GM23338 (cell line): ENCODE results near the gene FMOD. TPM values are rescaled to one million over a fixed set of nuclear protein-coding genes. Genes with fewer than 3 reads are reported as not detected.

ENCODE experiments used
- ATAC-seq: fragments of 200-7000 bp; cut with Tn5 transposase; 3 replicates; pipeline ENCODE4 v1.9.1; 2020
- DNase-seq: peaks from one replicate; pipeline ENCODE4 v3.0.0-alpha.2; 2015; ENCODE audit warnings: low spot score
- H2AFZ ChIP-seq: fragments of 200-600 bp; sonication (generic); 2 replicates; pipeline ENCODE4 v1.8.0; 2016; ENCODE audit warnings: antibody characterized with exemption, mild to moderate bottlenecking, moderate library complexity
- H3F3A ChIP-seq: fragments of 200-600 bp; sonication (generic); replicated peaks from 2 replicates; pipeline ENCODE4 v1.8.0; 2017; ENCODE audit warnings: antibody characterized with exemption, mixed run types, low read depth
- H3K27ac ChIP-seq: fragments of 200-600 bp; sonication (generic); 2 replicates; pipeline ENCODE4 v1.6.1; 2016; ENCODE audit warnings: low read depth
- H3K27me3 ChIP-seq: fragments of 200-600 bp; sonication (generic); 2 replicates; pipeline ENCODE4 v1.8.0; 2016; ENCODE audit warnings: mild to moderate bottlenecking, mixed run types, moderate library complexity; ENCODE audit not compliant: insufficient read depth
- H3K36me3 ChIP-seq: fragments of 200-600 bp; sonication (generic); 2 replicates; pipeline ENCODE4 v1.8.0; 2016; ENCODE audit warnings: mild to moderate bottlenecking; ENCODE audit not compliant: insufficient read depth
- H3K4me1 ChIP-seq: fragments of 200-600 bp; sonication (generic); 2 replicates; pipeline ENCODE4 v1.8.0; 2016; ENCODE audit warnings: mild to moderate bottlenecking, moderate library complexity; ENCODE audit not compliant: insufficient read depth
- H3K4me2 ChIP-seq: fragments of 200-600 bp; sonication (generic); 2 replicates; pipeline ENCODE4 v1.7.1; 2017; ENCODE audit warnings: mixed run types
- H3K4me3 ChIP-seq: fragments of 200-600 bp; sonication (generic); 2 replicates; pipeline ENCODE4 v1.6.1; 2016; ENCODE audit warnings: mixed run types
- H3K79me2 ChIP-seq: fragments of 200-600 bp; sonication (generic); replicated peaks from 2 replicates; pipeline ENCODE4 v1.8.0; 2017; ENCODE audit warnings: mild to moderate bottlenecking; ENCODE audit not compliant: insufficient read depth
- H3K9me2 ChIP-seq: fragments of 200-600 bp; sonication (generic); 2 replicates; pipeline ENCODE4 v1.8.0; 2017; ENCODE audit not compliant: insufficient read depth
- H4K20me1 ChIP-seq: fragments of 200-600 bp; sonication (generic); replicated peaks from 2 replicates; pipeline ENCODE4 v1.8.0; 2017; ENCODE audit warnings: mild to moderate bottlenecking; ENCODE audit not compliant: insufficient read depth
- H3K27ac Mint-ChIP-seq: 2 replicates; pipeline ENCODE4 v1.8.0; 2020; ENCODE audit warnings: inconsistent platforms, mild to moderate bottlenecking, moderate library complexity, mixed read lengths
- H3K27me3 Mint-ChIP-seq: 3 replicates; pipeline ENCODE4 v1.8.0; 2022; ENCODE audit warnings: low read depth, mild to moderate bottlenecking, moderate library complexity, mixed read lengths, inconsistent platforms; ENCODE audit not compliant: insufficient read depth, poor library complexity
- H3K36me3 Mint-ChIP-seq: 3 replicates; pipeline ENCODE4 v1.8.0; 2021; ENCODE audit warnings: low read depth, mild to moderate bottlenecking, inconsistent platforms, moderate library complexity, mixed read lengths
- H3K4me1 Mint-ChIP-seq: 3 replicates; pipeline ENCODE4 v1.8.0; 2020; ENCODE audit warnings: mild to moderate bottlenecking, inconsistent platforms, mixed read lengths
- H3K4me3 Mint-ChIP-seq: 3 replicates; pipeline ENCODE4 v1.8.0; 2021; ENCODE audit warnings: moderate library complexity, mild to moderate bottlenecking, inconsistent platforms, mixed read lengths
- H3K9me3 Mint-ChIP-seq: 3 replicates; pipeline ENCODE4 v1.8.0; 2020; ENCODE audit warnings: moderate library complexity, mild to moderate bottlenecking, inconsistent platforms, mixed read lengths
- CTCF ChIP-seq, 2 experiments: fragments of 200-600 bp in 1 of 2; sonication (generic) in 1 of 2; conservative IDR thresholded peaks; 2 replicates each; pipeline versions ENCODE4 v1.5.1 to v1.6.1; 2016 to 2017; ENCODE audit warnings: antibody characterized with exemption in 2 of 2, low read depth in 2 of 2, mild to moderate bottlenecking in 2 of 2, moderate library complexity in 1 of 2
- EZH2 ChIP-seq: fragments of 200-600 bp; sonication (generic); IDR thresholded peaks from one replicate; pipeline ENCODE4 v1.8.0; 2017; ENCODE audit warnings: antibody characterized with exemption, mild to moderate bottlenecking, low read depth; ENCODE audit not compliant: unreplicated experiment
- JUNB ChIP-seq: IDR thresholded peaks from one replicate; pipeline ENCODE4 v1.6.1; 2016; ENCODE audit warnings: antibody characterized with exemption; ENCODE audit not compliant: unreplicated experiment
- NANOG ChIP-seq: IDR thresholded peaks from 2 replicates; pipeline ENCODE4 v1.6.1; 2016; ENCODE audit warnings: antibody characterized with exemption, borderline replicate concordance
- POLR2AphosphoS5 ChIP-seq: IDR thresholded peaks from 2 replicates; pipeline ENCODE4 v1.6.1; 2016; ENCODE audit warnings: antibody characterized with exemption, low read depth
- REST ChIP-seq: IDR thresholded peaks from one replicate; pipeline ENCODE4 v1.6.1; 2018; ENCODE audit warnings: antibody characterized with exemption; ENCODE audit not compliant: unreplicated experiment
- STAT1 ChIP-seq: IDR thresholded peaks from one replicate; pipeline ENCODE4 v1.6.1; 2016; ENCODE audit warnings: antibody characterized with exemption; ENCODE audit not compliant: unreplicated experiment
- ZNF114 ChIP-seq: fragments of 250-450 bp; sonication (Bioruptor Pico); IDR thresholded peaks from 2 replicates; pipeline ENCODE4 v1.5.0; 2020; ENCODE audit warnings: mild to moderate bottlenecking, moderate library complexity
- ZNF331 ChIP-seq: fragments of 250-450 bp; sonication (Bioruptor Pico); IDR thresholded peaks from 2 replicates; pipeline ENCODE4 v1.5.0; 2020; ENCODE audit warnings: low read depth, mild to moderate bottlenecking, moderate library complexity
- ZNF462 ChIP-seq: fragments of 250-450 bp; sonication (Bioruptor Pico); IDR thresholded peaks from 2 replicates; pipeline ENCODE4 v1.5.0; 2020; ENCODE audit warnings: mild to moderate bottlenecking, moderate library complexity
- polyA plus RNA-seq: library from polyadenylated mRNA; unstranded; fragments of >200 nt; fragmentation: Nextera tagmentation; extraction: Ambion mirVana; gene quantifications from 2 replicates; pipeline ENCODE4 v1.2.1, GENCODE V29; 2016
- total RNA-seq: library from RNA; depleted of rRNA; stranded (reverse); fragments of >200 nt; shearing (Covaris generic); gene quantifications from 2 replicates; pipeline ENCODE4 v1.2.3, GENCODE V29; 2014

The FMOD gene
- total and polyA plus RNA-seq, 2 experiments from 2014 or later: 0.27 to 1.3 TPM

GRCh38 chr1:203296460-203297073 is 54.4 kb downstream of the FMOD start:
- Histone ChIP-seq H3K27ac (no peak overlapping the region), H3K27me3 (peaks cover 47% of the 10 kb centered on the region), H3K4me1 (peaks cover 8% of the 10 kb centered on the region), H3F3A (no peaks in the 10 kb centered on the region), H3K79me2 (no peaks in the 10 kb centered on the region), H2AFZ (no peak overlapping the region), H4K20me1 (no peaks in the 10 kb centered on the region; the same call in 1 of the 2 replicates), H3K36me3 (no peaks in the 10 kb centered on the region), H3K4me3 (no peak overlapping the region), H3K4me2 (no peak overlapping the region), H3K9me2 (no peaks in the 10 kb centered on the region)
- Mint-ChIP-seq H3K36me3 (no peaks in the 10 kb centered on the region), H3K4me1 (peaks cover 8% of the 10 kb centered on the region), H3K4me3 (no peak overlapping the region), H3K27me3 (peaks cover 14% of the 10 kb centered on the region), H3K9me3 (no peaks in the 10 kb centered on the region), H3K27ac (no peak overlapping the region)
- DNase-seq (no peak), ATAC-seq (no peak)
- TF ChIP-seq CTCF (conservative IDR thresholded peaks at IDR 0.05; ENCODE audit: low read depth in 2 of 2) (no peak), ZNF114 (CRISPR knock-in tag) (no peak), ZNF331 (CRISPR knock-in tag) (no peak), JUNB (no peak)

GRCh38 chr1:203295796-203296195 is 55.1 kb downstream of the FMOD start:
- H3K27ac ChIP-seq: no peak overlapping the region
- H3K4me3 Mint-ChIP-seq: no peak overlapping the region
- ATAC-seq (no peak), DNase-seq (no peak)
- H3K79me2 ChIP-seq: no peaks in the 10 kb centered on the region
- peaks cover 10% of the 10 kb centered on the region for H3K27me3 Mint-ChIP-seq
- no peak overlapping the region for H3K27ac Mint-ChIP-seq
- H3K4me1 ChIP-seq: peaks cover 16% of the 10 kb centered on the region
- no peaks in the 10 kb centered on the region for H3K36me3 ChIP-seq
- no peaks in the 10 kb centered on the region for H3F3A ChIP-seq
- H2AFZ ChIP-seq: no peak overlapping the region
- peaks cover 41% of the 10 kb centered on the region for H3K27me3 ChIP-seq
- TF ChIP-seq POLR2AphosphoS5 (no peak), JUNB (no peak), REST (no peak), NANOG (no peak), ZNF462 (no peak), EZH2 (no peak), STAT1 (no peak)
- no peaks in the 10 kb centered on the region for H3K9me2 ChIP-seq
- no peaks in the 10 kb centered on the region for H3K9me3 Mint-ChIP-seq
- H3K4me2 ChIP-seq: no peak overlapping the region
- H3K36me3 Mint-ChIP-seq: no peaks in the 10 kb centered on the region
- H4K20me1 ChIP-seq: no peaks in the 10 kb centered on the region; the same call in 1 of the 2 replicates
- H3K4me1 Mint-ChIP-seq: peaks cover 15% of the 10 kb centered on the region
- H3K4me3 ChIP-seq: no peak overlapping the region
